Hematopoietic multipotent progenitor cell treated with erythropoietin and hydrocortisone succinate and interleukin-3 and kit ligand, for 17 days (in vitro differentiated cells): ENCODE data around the gene SLC38A7.
A peak's percentile ranks its signal among the peaks of the same experiment; 100 is the strongest.
"Not testable (repeated sequence)": the region's sequence is repeated elsewhere in the genome, so short reads cannot be mapped to it uniquely, and the experiment has no call there.

Experiments used
- DNase-seq: peaks from one replicate; pipeline ENCODE4 v3.0.0-alpha.2; 2015; ENCODE audit warnings: low spot score

The SLC38A7 gene, protein sequence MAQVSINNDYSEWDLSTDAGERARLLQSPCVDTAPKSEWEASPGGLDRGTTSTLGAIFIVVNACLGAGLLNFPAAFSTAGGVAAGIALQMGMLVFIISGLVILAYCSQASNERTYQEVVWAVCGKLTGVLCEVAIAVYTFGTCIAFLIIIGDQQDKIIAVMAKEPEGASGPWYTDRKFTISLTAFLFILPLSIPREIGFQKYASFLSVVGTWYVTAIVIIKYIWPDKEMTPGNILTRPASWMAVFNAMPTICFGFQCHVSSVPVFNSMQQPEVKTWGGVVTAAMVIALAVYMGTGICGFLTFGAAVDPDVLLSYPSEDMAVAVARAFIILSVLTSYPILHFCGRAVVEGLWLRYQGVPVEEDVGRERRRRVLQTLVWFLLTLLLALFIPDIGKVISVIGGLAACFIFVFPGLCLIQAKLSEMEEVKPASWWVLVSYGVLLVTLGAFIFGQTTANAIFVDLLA

GRCh38 chr16:58684354-58685083, at the start of gene SLC38A7:
SLC38A7 (minus strand) TSS chr16:58684770; CDS start chr16:58680126, 4,644 bp downstream.
- DNase-seq, result peak; percentile 73

DNA sequence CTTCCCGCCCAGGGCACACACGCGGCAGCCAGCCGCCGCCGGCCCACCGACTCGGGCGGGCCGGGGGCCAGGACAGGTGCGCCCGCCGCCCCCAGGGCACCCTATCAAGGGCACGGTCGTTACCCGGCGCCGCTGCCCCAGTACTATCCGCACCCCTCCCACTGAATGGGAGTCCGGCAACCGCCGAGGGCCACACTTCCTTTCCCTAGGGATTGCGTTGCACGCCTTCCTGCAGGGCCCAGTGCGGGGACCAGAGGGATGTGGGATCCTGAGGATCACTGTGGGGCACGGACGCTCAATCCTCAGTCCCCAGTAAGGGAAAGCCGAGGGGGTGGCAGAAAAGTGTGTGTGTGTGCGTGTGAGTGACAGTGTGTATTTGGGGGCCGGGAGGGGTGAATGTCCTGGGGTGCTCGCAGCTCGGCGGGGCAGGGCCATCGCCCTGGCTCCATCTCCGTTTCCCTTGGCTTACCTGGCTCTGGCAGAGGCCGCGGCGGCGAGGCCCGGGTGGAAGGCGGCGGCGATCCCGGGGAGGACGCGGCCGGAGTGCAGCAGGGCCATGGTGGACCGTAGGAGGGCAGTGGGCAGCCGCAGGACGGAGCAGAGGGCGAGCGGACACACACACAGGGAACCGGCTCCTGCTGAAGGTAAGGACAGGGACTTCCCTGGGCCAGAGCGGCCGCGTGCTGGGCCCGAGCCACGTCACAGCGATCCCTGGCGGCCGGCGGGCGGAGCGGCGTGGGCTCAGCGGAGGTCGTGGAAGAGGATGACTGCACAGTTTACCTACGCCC, 49.3 kb upstream of the SLC38A7 start, which contains the start of gene GOT2:
Gene GOT2, minus strand, starts transcription at position 646 of the 788 bp plus-strand sequence. Its CDS starts 88 bp downstream, at position 558.
- peak; percentile 82 for DNase-seq

- no peak for DNase-seq
These were observed 48.7 kb upstream of the SLC38A7 start for GRCh38 chr16:58733248-58733670.

DNA sequence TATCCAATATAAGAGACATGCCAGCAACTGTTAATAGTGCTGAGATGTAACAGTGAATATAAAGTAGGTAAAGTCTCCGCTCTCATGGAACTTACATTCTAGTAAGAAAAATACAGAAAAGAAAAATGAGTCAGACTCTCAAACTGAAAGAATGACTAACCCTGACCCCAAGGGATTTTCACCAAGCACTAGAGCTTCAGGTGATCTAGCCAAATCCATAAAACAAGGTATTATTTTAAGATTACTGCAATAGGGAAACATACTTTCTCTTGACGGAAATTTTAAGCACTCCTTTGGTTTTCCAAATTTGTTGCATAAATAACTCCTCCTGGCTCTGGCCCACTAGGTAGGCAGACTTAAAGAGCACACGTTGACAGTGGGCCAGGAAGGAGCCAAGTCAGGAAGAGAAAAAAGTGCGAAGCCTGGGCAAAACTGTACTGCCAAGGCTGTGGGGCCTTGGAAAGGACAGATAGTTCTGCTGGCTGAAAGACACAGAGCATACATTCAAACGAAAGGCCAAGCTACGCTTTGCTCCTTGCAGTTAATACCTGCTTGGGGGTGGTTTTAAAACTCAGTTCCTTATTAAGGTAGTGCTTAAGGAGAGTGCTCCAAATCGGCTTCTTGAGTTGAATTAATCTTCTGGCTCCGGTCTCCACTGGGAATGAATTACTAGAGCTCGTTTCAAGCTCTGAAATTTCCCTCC, 48.1 kb upstream of the SLC38A7 start:
- no peak for DNase-seq

GRCh38 chr16:58730724-58731370, 46.3 kb upstream of the SLC38A7 start:
- no peak for DNase-seq

DNA sequence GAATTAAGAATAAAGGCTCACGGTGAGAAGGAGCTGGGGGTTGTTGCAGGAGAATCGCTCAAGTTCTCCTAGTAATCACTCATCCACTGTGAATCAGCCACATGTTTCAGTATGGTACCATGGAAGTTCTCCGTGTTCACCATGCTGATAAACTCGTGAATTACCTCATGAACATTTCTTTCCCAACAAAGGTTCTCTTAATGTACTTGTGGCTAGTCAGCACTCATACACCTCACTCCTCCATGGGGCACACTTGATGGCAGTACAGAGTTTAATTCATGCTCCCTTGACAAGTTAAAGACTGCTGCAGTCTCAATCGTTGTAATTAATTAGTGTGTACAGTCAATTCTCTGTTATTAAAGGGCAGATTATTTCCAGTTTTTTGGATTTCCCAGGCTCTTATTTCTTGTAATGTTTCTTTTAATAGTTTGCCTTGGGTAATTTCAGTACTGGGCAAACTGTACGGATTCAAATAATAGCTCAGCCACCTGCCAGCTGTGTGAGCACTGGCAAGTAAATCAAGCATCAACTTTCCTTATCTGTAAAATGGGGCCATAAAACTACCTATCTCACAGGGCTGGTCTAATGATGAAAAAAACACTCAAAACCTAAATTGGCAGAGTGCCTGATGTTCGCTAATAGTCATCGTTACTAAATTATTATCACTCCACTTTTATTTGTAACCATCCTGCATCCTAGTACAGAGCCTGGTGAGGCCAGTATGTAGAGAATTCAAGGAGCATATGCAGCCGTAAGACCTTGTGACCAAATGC, 43.4 kb upstream of the SLC38A7 start:
- DNase-seq, result no peak

- DNase-seq, result no peak
These were observed 42.6 kb upstream of the SLC38A7 start for GRCh38 chr16:58727028-58727781.

- no peak for DNase-seq
These were observed 38.5 kb upstream of the SLC38A7 start for GRCh38 chr16:58723109-58723508.

- DNase-seq, result no peak
These were observed 33.4 kb upstream of the SLC38A7 start for GRCh38 chr16:58717994-58718393.

DNA sequence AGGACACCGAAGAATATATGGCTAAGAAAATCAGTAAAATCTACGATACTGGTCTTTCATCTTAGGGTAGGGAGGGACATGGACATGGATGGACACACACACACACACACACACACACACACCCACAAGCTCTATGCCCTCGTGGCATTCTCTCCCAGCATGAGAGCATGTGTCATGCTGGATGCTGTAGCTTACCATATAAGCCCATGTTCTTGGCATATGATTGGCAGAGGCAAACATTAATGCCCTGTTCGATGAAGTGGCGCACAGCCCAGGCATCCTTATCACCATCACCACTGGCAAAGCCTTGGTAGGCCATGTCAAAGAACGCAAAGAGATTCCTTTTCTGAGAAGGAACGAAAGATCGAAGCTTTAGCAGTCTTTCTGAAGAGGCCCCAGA, 31.9 kb upstream of the SLC38A7 start:
- DNase-seq, result no peak

GRCh38 chr16:58713742-58714141, 29.2 kb upstream of the SLC38A7 start:
- no peak for DNase-seq

DNA sequence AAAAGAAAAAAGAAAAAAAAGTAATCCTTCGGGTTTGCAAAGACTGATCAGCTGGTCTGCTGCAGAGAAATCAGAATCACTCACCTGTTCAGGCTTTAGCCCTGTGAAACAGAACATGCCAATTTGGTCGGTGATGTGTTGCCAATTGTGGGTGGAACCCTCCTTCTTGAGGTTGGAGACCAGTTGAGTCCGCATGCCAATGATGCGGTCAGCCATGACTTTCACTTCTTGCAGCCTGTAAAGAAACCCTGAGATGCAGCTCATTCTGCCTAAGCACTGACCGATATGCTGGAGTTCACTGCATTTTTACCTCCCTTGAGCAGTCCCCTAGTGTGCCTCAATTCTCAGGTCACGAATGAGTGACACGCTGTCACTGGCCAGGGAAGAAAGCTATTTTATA, 24.8 kb upstream of the SLC38A7 start:
- no peak for DNase-seq

DNA sequence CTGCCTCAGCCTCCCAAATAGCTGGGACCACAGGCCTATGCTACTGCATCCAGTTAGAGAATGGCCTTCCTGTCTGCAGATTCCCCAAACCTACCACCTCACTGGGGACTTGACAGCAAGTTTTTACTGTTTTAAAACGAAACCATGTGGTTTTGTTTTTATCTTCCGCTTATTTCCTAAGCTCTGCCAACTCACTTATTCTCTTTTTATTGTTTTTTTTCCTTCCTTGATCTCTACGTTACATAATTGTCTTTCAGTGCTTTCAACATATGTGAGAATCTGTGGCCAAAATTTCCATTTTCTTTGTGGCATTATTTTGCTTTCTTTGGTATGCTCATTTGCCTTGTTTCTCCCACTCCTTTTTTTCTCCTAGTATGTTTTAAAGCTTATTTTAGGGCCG, 14.6 kb upstream of the SLC38A7 start:
- no peak for DNase-seq

DNA sequence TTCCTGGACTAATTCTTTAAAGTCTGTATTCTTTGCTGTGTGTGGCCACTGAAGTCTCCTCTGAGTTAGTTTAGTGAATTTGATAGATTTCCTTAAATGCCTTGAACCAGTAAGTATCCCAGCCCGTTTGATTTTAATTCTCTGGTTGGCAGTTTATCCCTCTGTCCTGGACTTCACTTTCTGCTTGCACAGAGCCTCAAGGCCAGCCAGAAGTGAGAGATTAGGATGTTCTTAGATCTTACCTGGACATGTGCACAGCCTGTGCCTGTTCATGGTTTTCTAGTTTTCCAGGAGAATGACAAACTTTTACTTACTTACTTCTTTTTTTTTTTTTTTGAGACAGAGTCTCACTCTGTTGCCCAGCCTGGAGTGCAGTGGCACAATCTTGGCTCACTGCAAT, 10.8 kb upstream of the SLC38A7 start:
- no peak for DNase-seq

- DNase-seq, result no peak
These were observed 7.9 kb upstream of the SLC38A7 start for GRCh38 chr16:58692450-58692849.

GRCh38 chr16:58686985-58687706, 2.6 kb upstream of the SLC38A7 start:
- DNase-seq, result not testable (repeated sequence)

- no peak for DNase-seq
These were observed 497 bp upstream of the SLC38A7 start for GRCh38 chr16:58685084-58685449.

DNA sequence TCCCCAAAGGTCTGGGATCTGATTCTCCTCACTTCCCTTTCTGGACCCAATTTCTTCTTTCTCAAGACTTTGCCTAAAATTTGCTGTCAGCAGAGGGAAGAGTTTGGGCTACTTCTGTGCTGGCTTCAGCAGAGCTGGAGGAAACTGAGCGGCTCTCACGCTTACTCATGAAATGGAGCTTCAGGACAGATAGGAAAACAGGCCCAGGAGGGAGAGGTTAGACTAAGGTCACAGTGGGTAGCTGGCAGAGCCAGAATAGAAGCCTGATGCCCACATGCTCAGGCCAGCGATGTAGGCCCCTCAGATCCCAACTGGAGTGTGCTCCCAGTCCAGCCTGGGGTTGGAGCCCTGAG, 593 bp downstream of the SLC38A7 start:
- peak; percentile 31 for DNase-seq

DNA sequence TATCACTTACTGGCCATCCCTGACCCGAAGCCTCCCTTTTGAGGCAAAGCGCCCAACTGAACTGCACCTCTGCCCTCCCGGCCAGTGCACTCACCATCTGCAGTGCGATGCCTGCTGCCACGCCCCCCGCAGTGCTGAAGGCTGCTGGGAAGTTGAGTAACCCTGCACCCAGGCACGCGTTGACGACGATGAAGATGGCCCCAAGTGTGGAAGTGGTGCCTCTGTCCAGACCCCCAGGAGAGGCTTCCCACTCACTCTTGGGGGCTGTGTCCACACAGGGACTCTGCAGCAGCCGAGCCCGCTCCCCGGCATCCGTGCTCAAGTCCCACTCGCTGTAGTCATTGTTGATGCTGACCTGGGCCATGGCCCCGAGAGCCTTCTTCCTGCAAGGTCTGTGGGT, 4.8 kb downstream of the SLC38A7 start:
- no peak for DNase-seq
